ENCODE measurements around the gene SH2D3A. TPM values are rescaled to one million over a fixed set of nuclear protein-coding genes. Genes with fewer than 3 reads are reported as not detected.
A peak's percentile ranks its signal among the peaks of the same experiment; 100 is the strongest.

Gene SH2D3A
- total and polyA plus RNA-seq, 8 donors = 10.1 to 33.0 (median 14.2) TPM

DNA sequence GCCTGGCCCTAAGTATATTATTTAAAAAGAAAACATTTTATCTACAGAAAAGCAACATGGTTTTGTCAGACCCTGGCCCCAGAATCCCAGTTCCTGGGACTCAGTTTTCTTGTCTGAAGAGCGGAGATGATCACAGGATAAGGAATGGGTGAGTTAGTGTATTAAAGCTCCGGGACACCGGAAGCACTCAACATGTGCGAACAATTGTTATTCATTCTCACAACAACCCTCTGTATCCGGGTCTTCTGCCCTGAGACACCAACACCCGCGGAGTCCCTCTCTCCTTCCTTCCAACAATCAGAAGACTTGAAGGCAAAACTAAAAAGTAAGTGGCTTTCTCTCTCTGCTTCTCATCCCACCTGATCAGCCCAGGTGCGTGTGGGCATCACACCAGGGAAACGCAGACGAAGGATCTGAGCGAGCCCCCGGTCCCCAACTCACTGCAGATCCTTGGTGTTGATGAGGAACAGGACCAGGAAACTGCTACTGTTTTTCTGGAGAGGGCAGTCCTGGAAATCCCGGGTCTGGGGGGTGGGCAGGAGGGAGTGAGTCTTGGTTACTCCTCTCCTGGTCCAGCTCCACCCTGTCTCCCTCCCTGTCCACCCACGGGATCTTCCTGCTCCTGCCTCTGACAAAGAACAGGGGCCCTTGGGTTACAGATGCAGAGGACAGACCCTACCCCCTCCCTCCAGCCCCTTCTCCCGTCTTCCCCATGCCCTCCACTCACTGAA lies 31.9 kb downstream of the SH2D3A start:
- no peak for FAIRE-seq
- 76% methylated on average over 15 of the region's 15 CpGs for WGBS, 2 donors
- intact Hi-C loops (cut with DNase I) = loop anchor here in 1 of 3 donors (5.0 kb wide), 1 partner anchor 127 kb away; no protein-coding TSS in a partner anchor
- TF ChIP-seq, protein P1, sequence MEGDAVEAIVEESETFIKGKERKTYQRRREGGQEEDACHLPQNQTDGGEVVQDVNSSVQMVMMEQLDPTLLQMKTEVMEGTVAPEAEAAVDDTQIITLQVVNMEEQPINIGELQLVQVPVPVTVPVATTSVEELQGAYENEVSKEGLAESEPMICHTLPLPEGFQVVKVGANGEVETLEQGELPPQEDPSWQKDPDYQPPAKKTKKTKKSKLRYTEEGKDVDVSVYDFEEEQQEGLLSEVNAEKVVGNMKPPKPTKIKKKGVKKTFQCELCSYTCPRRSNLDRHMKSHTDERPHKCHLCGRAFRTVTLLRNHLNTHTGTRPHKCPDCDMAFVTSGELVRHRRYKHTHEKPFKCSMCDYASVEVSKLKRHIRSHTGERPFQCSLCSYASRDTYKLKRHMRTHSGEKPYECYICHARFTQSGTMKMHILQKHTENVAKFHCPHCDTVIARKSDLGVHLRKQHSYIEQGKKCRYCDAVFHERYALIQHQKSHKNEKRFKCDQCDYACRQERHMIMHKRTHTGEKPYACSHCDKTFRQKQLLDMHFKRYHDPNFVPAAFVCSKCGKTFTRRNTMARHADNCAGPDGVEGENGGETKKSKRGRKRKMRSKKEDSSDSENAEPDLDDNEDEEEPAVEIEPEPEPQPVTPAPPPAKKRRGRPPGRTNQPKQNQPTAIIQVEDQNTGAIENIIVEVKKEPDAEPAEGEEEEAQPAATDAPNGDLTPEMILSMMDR (IDR thresholded peaks at IDR 0.05) = no peak
- no peaks in the 10 kb centered on the region for H3K27me3 ChIP-seq
- no peaks in the 10 kb centered on the region for H3K9me3 ChIP-seq
- peaks cover 0 to 19% (median 0%) of the 10 kb centered on the region in 3 donors for H3K36me3 ChIP-seq
- DNase-seq = peak in 1 of 6 donors; percentile 47
- H3K4me1 ChIP-seq = peaks cover 12 to 18% (median 13%) of the 10 kb centered on the region in 3 donors
- ATAC-seq = no peak
- peak overlapping the region in 2 of 4 donors; percentile 88 to 95 for H3K27ac ChIP-seq
- no peak overlapping the region for H3K4me3 ChIP-seq

DNA sequence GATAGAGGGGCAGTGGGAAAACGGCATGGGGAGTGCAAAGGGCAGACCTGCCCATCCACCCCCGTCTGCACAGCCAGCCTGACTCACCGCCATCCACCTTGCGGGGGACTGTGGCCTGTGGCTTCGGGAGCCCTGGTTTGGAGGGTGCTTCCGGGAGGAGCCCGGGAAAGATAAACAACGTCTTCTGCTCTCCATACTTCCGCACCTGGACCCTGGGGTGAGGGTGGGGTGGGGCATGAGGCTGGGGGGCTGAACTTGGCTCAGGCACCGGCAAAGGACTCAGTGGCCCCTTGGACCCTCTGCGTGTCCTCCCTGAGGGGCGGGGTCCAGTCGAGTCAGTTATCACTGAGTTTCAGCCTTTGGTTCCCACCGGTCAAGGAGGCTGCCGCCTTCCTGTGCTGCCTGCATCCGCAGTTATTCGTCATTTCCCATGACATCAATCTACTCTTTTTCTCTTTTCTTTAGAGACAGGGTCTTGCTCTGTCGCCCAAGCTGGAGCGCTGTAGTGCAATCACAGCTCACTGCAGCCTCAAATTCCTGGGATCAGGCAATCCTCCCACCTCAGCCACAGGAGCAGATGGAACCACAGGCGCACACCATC lies 33.0 kb downstream of the SH2D3A start:
- intact Hi-C loops (cut with DNase I) = no loop called here
- Histone ChIP-seq H3K36me3 (peaks cover 0 to 19% (median 0%) of the 10 kb centered on the region in 3 donors), H3K27me3 (no peaks in the 10 kb centered on the region), H3K4me3 (no peak overlapping the region), H3K27ac (no peak overlapping the region), H3K9me3 (no peaks in the 10 kb centered on the region), H3K4me1 (peaks cover 12 to 18% (median 13%) of the 10 kb centered on the region in 3 donors)
- DNase-seq = peak in 1 of 6 donors; percentile 60
- ATAC-seq = no peak
- FAIRE-seq = no peak
- TF ChIP-seq, protein P1 (IDR thresholded peaks at IDR 0.05) = no peak
- 83 to 85% methylated on average over 18 to 20 of the region's 20 CpGs for WGBS, 2 donors

DNA sequence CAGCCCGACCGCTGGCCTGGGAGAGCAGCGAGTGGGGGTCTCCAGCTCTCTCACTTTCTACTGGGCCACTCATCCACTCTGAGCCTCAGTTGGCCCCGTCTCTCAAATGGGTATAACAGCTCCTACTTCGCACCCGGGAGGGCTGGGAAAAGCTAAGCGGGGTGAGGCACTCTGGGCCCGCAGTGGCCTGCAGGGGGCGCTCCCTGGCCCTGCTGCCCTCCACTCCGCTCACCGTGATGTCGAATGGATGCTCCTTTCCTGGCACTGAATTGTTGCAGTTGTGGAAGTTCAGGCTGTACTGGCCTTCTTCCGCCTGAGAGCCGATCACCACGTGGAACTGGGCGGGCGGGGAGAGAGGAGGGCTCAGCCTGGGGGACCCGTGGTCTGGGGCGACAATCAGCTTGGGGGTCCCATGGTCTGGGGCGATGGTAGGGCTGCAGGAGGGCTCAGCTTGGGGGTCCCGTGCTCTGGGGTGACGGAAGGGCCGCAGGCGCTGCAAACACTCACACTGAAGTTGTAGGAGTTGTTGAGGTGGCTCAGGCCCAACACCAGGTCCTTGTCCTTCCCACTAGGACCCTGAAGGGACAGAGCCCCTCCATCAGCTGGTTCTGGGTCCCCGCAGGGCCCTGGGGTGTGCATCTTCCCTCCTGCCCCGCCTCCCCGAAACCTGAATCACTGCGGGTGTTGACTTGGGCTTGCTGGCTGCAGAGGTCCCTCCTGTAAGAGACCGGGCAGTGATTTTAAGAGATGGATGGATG lies 33.7 kb downstream of the SH2D3A start:
- H3K9me3 ChIP-seq = no peaks in the 10 kb centered on the region
- no peak for ATAC-seq
- H3K27ac ChIP-seq = no peak overlapping the region
- TF ChIP-seq, protein P1 (IDR thresholded peaks at IDR 0.05) = no peak
- intact Hi-C loops (cut with DNase I) = no loop called here
- no peak for FAIRE-seq
- no peak overlapping the region for H3K4me3 ChIP-seq
- H3K4me1 ChIP-seq = peaks cover 6 to 17% (median 6%) of the 10 kb centered on the region in 3 donors
- H3K27me3 ChIP-seq = no peaks in the 10 kb centered on the region
- peaks cover 0 to 19% (median 0%) of the 10 kb centered on the region in 3 donors for H3K36me3 ChIP-seq
- 90 to 93% methylated on average over 29 of the region's 29 CpGs for WGBS, 2 donors
- DNase-seq = peak in 1 of 6 donors; percentile 65

GRCh38 chr19:6732803-6733337 lies 34.4 kb downstream of the SH2D3A start:
- Histone ChIP-seq H3K4me1 (peaks cover 0 to 13% (median 0%) of the 10 kb centered on the region in 3 donors), H3K27me3 (no peaks in the 10 kb centered on the region), H3K36me3 (peaks cover 0 to 19% (median 0%) of the 10 kb centered on the region in 3 donors), H3K9me3 (no peaks in the 10 kb centered on the region), H3K4me3 (no peak overlapping the region), H3K27ac (no peak overlapping the region)
- FAIRE-seq (no peak), DNase-seq (peak in 1 of 6 donors; percentile 65), ATAC-seq (no peak)
- intact Hi-C loops (cut with DNase I) = no loop called here
- TF ChIP-seq, protein P1 (IDR thresholded peaks at IDR 0.05) = no peak
- whole genome bisulfite sequencing, 2 donors = 90 to 92% methylated on average over 19 to 21 of the region's 21 CpGs

Measured in pancreas (tissue), 10 donors.